HG03060 (cell line): ENCODE measurements around the gene HOXD11.

Source experiments
- ATAC-seq: cut with Tn5 transposase; IDR thresholded peaks from one replicate; pipeline ENCODE4 v1.9.1; 2021; ENCODE audit warnings: low read depth, moderate number of reproducible peaks; ENCODE audit not compliant: unreplicated experiment

HOXD11 gene

GRCh38 chr2:176158855-176159662 is 52.0 kb downstream of the HOXD11 start:
- ATAC-seq, result no peak
